A673 (cell line): ENCODE results near the gene CHST2. TPM values are rescaled to one million over a fixed set of nuclear protein-coding genes. Genes with fewer than 3 reads are reported as not detected.

Experiments used
- BruUV-seq: library from RNA; stranded (reverse); fragments of 400-500 nt; replicated peaks from 2 replicates; lab custom pipeline; 2021; lab: Mats Ljungman, UMichigan
- CTCF ChIA-PET: fragments of 300-600 bp; sonication (Branson Sonifier 250); formaldehyde crosslinking; loops from one replicate; lab custom pipeline; 2022; ENCODE audit warnings: antibody characterized with exemption; lab: Charles Lee
- POLR2A ChIA-PET: fragments of 300-600 bp; sonication (Branson Sonifier 250); formaldehyde crosslinking; loops from one replicate; lab custom pipeline; 2022; ENCODE audit warnings: antibody characterized with exemption; ENCODE audit not compliant: low non-redundant PET; lab: Charles Lee
- DNase-seq: peaks from one replicate; pipeline ENCODE4 v3.0.0-alpha.2; 2015; ENCODE audit warnings: low spot score
- H3K27ac ChIP-seq: fragments of 200-600 bp; sonication (generic); 2 replicates; pipeline ENCODE4 v1.5.1; 2016; ENCODE audit warnings: mixed run types, low read depth, mild to moderate bottlenecking, mixed read lengths, antibody characterized with exemption, low read length; ENCODE audit not compliant: poor library complexity, severe bottlenecking
- H3K27me3 ChIP-seq: fragments of 200-600 bp; sonication (generic); replicated peaks from 2 replicates; pipeline ENCODE4 v1.6.1; 2017; ENCODE audit warnings: mixed run types, low read depth, mild to moderate bottlenecking, mixed read lengths, antibody characterized with exemption, low read length; ENCODE audit not compliant: insufficient read depth, poor library complexity
- H3K36me3 ChIP-seq: fragments of 200-600 bp; sonication (generic); 2 replicates; pipeline ENCODE4 v1.6.1; 2016; ENCODE audit warnings: mixed run types, mild to moderate bottlenecking, mixed read lengths, antibody characterized with exemption, low read length; ENCODE audit not compliant: insufficient read depth, poor library complexity, severe bottlenecking
- H3K4me1 ChIP-seq: fragments of 200-600 bp; sonication (generic); 2 replicates; pipeline ENCODE4 v1.6.1; 2017; ENCODE audit warnings: mixed run types, mild to moderate bottlenecking, mixed read lengths, antibody characterized with exemption, low read length; ENCODE audit not compliant: insufficient read depth, poor library complexity, severe bottlenecking
- H3K4me3 ChIP-seq: fragments of 200-600 bp; sonication (generic); 2 replicates; pipeline ENCODE4 v1.5.1; 2016; ENCODE audit warnings: low read depth, mixed run types, mild to moderate bottlenecking, mixed read lengths, low read length; ENCODE audit not compliant: poor library complexity, severe bottlenecking
- H3K9me3 ChIP-seq: fragments of 200-600 bp; sonication (generic); 2 replicates; pipeline ENCODE4 v1.6.1; 2016; ENCODE audit warnings: mixed run types, low read depth, mild to moderate bottlenecking, mixed read lengths, antibody characterized with exemption, low read length; ENCODE audit not compliant: poor library complexity, severe bottlenecking
- EZH2 ChIP-seq: fragments of 200-600 bp; sonication (generic); IDR thresholded peaks from 2 replicates; pipeline ENCODE4 v1.6.1; 2017; ENCODE audit warnings: borderline replicate concordance, low read depth, mild to moderate bottlenecking, mixed read lengths, antibody characterized with exemption, low read length; ENCODE audit not compliant: poor library complexity, severe bottlenecking
- intact Hi-C: fragments of 100-400 bp; cut with micrococcal nuclease; formaldehyde crosslinking; loops from one replicate; pipeline ENCODE4 v1.10.0; 2022; ENCODE audit not compliant: unreplicated experiment
- total RNA-seq: library from RNA; stranded (reverse); gene quantifications from 2 replicates; pipeline ENCODE4 v1.2.3, GENCODE V29; 2021
- TF ChIP-seq, protein P1 (sequence below): fragments of 300-800, 200-600 bp; sonication (generic); conservative IDR thresholded peaks from 2 replicates; pipeline ENCODE4 v1.5.1; 2017; ENCODE audit warnings: low read depth, mild to moderate bottlenecking, antibody characterized with exemption, low read length, moderate library complexity, mixed read lengths

The CHST2 gene
- total RNA-seq, 1 experiment from 2014 or later = 0.64 TPM

DNA sequence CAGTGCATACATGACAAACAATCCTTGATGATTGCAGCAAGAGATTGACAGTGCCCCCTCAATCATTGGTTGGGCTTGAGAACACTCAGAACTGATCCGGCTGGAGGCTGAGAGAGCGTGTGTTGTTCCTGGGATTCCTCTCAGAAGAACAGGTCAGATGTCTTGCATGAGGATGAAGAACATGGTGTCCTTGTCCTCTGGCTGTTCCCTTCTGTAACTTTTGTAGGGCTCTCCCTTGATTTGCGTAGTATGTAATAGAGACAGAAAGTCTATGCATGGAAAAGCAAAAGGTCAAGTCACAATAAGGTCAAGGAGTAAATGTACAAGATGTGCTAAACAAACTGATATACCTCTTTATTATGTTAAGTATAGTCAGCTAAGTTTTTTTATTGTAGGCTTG, 8.2 kb downstream of the CHST2 start:
- POLR2A ChIA-PET = no interaction called here
- intact Hi-C loops = loop anchor here (10.0 kb wide), 1 partner anchor 547 kb away; no protein-coding TSS in a partner anchor
- peaks cover 4% of the 10 kb centered on the region for H3K27me3 ChIP-seq

DNA sequence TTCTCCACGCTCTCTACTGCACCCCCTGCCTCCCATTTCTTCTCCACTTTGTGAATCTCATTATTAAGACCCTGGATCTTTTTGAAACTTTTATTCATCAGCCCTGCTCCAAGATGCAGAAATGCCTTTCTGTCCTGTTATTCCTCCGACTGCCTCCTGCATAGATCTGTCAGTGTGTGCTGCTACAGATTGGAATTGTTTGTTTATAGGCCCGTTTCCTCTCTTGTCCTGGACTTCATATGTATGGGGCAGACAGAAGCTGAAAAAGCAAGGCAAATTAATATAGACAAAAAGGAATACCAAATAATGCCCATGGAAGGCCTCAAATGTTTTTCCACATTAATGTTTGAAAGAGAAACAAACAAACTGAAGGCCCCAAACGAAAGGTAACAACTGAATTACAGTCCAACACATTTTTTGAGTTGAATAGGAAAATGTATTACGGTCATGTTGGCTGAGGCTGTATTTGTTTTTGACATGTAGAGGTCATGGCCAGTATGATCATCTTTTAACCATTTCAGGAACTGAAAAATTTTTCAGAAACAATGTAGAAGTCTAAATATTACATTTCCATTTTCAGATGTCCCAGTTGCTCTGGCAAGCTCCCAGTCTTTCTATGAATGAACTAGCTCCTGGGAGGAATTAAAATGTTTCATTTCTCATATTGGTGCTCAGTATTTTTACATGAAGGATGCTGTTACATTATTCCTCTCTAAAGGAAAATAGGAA, 8.8 kb downstream of the CHST2 start:
- no peak for DNase-seq
- POLR2A ChIA-PET = no interaction called here
- BruUV-seq = no TSS peak
- Histone ChIP-seq H3K27ac (no peak overlapping the region), H3K4me1 (no peaks in the 10 kb centered on the region), H3K4me3 (no peak overlapping the region), H3K9me3 (no peaks in the 10 kb centered on the region), H3K36me3 (no peaks in the 10 kb centered on the region), H3K27me3 (peaks cover 4% of the 10 kb centered on the region)
- intact Hi-C loops = loop anchor here (10.0 kb wide), 1 partner anchor 546 kb away; no protein-coding TSS in a partner anchor
- CTCF ChIA-PET = no interaction called here
- TF ChIP-seq EZH2 = no peak
- TF ChIP-seq, protein P1, sequence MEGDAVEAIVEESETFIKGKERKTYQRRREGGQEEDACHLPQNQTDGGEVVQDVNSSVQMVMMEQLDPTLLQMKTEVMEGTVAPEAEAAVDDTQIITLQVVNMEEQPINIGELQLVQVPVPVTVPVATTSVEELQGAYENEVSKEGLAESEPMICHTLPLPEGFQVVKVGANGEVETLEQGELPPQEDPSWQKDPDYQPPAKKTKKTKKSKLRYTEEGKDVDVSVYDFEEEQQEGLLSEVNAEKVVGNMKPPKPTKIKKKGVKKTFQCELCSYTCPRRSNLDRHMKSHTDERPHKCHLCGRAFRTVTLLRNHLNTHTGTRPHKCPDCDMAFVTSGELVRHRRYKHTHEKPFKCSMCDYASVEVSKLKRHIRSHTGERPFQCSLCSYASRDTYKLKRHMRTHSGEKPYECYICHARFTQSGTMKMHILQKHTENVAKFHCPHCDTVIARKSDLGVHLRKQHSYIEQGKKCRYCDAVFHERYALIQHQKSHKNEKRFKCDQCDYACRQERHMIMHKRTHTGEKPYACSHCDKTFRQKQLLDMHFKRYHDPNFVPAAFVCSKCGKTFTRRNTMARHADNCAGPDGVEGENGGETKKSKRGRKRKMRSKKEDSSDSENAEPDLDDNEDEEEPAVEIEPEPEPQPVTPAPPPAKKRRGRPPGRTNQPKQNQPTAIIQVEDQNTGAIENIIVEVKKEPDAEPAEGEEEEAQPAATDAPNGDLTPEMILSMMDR = no peak

More for the DNA sequence above, 8.2 kb downstream of the CHST2 start:
- H3K9me3 ChIP-seq = no peaks in the 10 kb centered on the region
- no peak overlapping the region for H3K4me3 ChIP-seq
- no peak overlapping the region for H3K27ac ChIP-seq
- H3K4me1 ChIP-seq = no peaks in the 10 kb centered on the region
- no peaks in the 10 kb centered on the region for H3K36me3 ChIP-seq
- TF ChIP-seq, protein P1 = no peak
- no peak for TF ChIP-seq EZH2
- no TSS peak for BruUV-seq
- CTCF ChIA-PET = no interaction called here
- DNase-seq = no peak

DNA sequence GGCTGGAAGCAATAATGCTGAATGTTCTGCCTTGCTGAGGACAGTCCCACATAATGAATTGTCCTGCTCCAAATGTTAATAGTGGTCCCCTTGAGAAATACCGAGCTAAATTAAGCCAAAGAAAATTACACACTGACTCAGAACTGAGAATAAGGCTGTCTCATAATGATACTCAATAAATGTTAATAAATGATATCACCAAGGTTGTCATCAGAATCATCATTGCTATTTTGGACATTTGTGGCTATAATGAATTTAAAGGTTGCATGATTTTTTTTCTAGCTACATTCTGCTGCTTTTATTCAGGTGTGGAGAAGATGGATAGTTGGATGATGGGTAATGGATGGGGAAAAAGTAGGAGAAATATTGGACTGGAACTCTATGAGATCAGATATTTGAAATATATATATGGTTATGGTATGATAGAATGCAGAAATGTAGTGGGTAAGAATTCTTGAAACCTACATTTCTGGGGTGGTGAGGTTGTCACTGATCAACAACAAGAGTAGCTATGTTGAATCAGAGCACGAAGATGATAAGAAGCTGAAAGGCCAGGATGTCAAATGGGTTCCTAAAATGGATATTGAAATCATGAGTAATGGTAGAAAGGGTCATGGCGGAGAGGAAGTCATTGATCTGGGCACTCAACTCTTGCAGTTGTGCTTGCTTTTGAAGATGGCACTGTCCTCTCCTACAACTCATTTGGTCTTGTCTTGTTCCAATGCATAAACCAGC, 12.8 kb downstream of the CHST2 start:
- H3K4me3 ChIP-seq = no peak overlapping the region
- ChIA-PET POLR2A (no interaction called here), CTCF (no interaction called here)
- H3K27me3 ChIP-seq = no peaks in the 10 kb centered on the region
- peaks cover 4% of the 10 kb centered on the region for H3K4me1 ChIP-seq
- no peaks in the 10 kb centered on the region for H3K36me3 ChIP-seq
- TF ChIP-seq, protein P1 = no peak
- no peak for TF ChIP-seq EZH2
- no TSS peak for BruUV-seq
- no peaks in the 10 kb centered on the region for H3K9me3 ChIP-seq
- no peak overlapping the region for H3K27ac ChIP-seq
- intact Hi-C loops = no loop called here
- no peak for DNase-seq
